VCaP (cell line): ENCODE results near the gene RYR3.
"Not testable (repeated sequence)": the region's sequence is repeated elsewhere in the genome, so short reads cannot be mapped to it uniquely, and the experiment has no call there.

ENCODE experiments used
- H3K27ac ChIP-seq: fragments of 450-650 bp; 2 replicates; pipeline ENCODE4 v1.5.1; 2017
- CTCF ChIP-seq: fragments of 450-650 bp; conservative IDR thresholded peaks from 2 replicates; pipeline ENCODE4 v1.5.1; 2017; ENCODE audit warnings: mild to moderate bottlenecking, moderate library complexity

RYR3 gene

GRCh38 chr15:33561967-33562366 is 251.2 kb downstream of the RYR3 start:
- no peak for TF ChIP-seq CTCF
- H3K27ac ChIP-seq, result no peak overlapping the region

GRCh38 chr15:33565094-33565493 is 254.3 kb downstream of the RYR3 start:
- TF ChIP-seq CTCF, result no peak
- H3K27ac ChIP-seq, result no peak overlapping the region

GRCh38 chr15:33567652-33568051 is 256.9 kb downstream of the RYR3 start:
- TF ChIP-seq CTCF, result no peak
- no peak overlapping the region for H3K27ac ChIP-seq

- H3K27ac ChIP-seq, result no peak overlapping the region
- TF ChIP-seq CTCF, result no peak
These were observed 258.3 kb downstream of the RYR3 start for GRCh38 chr15:33569036-33569435.

GRCh38 chr15:33577911-33578310 is 267.1 kb downstream of the RYR3 start:
- not testable (repeated sequence) for H3K27ac ChIP-seq

- H3K27ac ChIP-seq, result no peak overlapping the region
- no peak for TF ChIP-seq CTCF
These were observed 269.8 kb downstream of the RYR3 start for GRCh38 chr15:33580526-33580925.

- no peak for TF ChIP-seq CTCF
- no peak overlapping the region for H3K27ac ChIP-seq
These were observed 270.3 kb downstream of the RYR3 start for GRCh38 chr15:33581032-33581431.

- TF ChIP-seq CTCF, result no peak
These were observed 274.0 kb downstream of the RYR3 start for GRCh38 chr15:33584797-33585196.

More at GRCh38 chr15:33584797-33585196, 274.0 kb downstream of the RYR3 start:
- H3K27ac ChIP-seq, result no peak overlapping the region
